IPS DF 6.9 (cell line): ENCODE measurements around the gene MSH2.
A peak's percentile ranks its signal among the peaks of the same experiment; 100 is the strongest.

Experiments used
- DNase-seq: peaks from one replicate; pipeline ENCODE4 v3.0.0-alpha.2; 2013; ENCODE audit warnings: low read depth, low spot score
- H3K27ac ChIP-seq: one replicate; pipeline ENCODE4 v1.5.1; 2013; ENCODE audit warnings: low read length, control low read depth
- H3K27me3 ChIP-seq: 2 replicates; pipeline ENCODE4 v1.6.1; 2013; ENCODE audit warnings: mild to moderate bottlenecking, low read length; ENCODE audit not compliant: control insufficient read depth, insufficient read depth
- H3K36me3 ChIP-seq: 2 replicates; pipeline ENCODE4 v1.6.1; 2013; ENCODE audit warnings: low read length; ENCODE audit not compliant: control insufficient read depth, insufficient read depth
- H3K4me1 ChIP-seq: 2 replicates; pipeline ENCODE4 v1.6.1; 2013; ENCODE audit warnings: low read length; ENCODE audit not compliant: control insufficient read depth, insufficient read depth
- H3K4me3 ChIP-seq: 2 replicates; pipeline ENCODE4 v1.5.1; 2013; ENCODE audit warnings: mild to moderate bottlenecking, low read length
- H3K9me3 ChIP-seq: 2 replicates; pipeline ENCODE4 v1.6.1; 2013; ENCODE audit warnings: low read length, inconsistent platforms; ENCODE audit not compliant: control insufficient read depth, insufficient read depth
- WGBS: extraction: QIAGEN DNeasy Blood & Tissue Kit; methylation state at CpG from one replicate; pipeline ENCODE4 v1.1.7; 2013; ENCODE audit warnings: mixed read lengths, missing lambda C conversion rate; ENCODE audit not compliant: insufficient read length, insufficient coverage; 5-methylcytosine and 5-hydroxymethylcytosine counted together

Gene MSH2

GRCh38 chr2:47379384-47379783 lies 23.6 kb upstream of the MSH2 start:
- WGBS, result 100% methylated on average over 1 of the region's 3 CpGs
- H3K4me3 ChIP-seq, result no peak overlapping the region
- H3K36me3 ChIP-seq, result peaks cover 19% of the 10 kb centered on the region; the same call in 1 of the 2 replicates
- no peaks in the 10 kb centered on the region for H3K27me3 ChIP-seq
- no peak for DNase-seq
- H3K4me1 ChIP-seq, result no peaks in the 10 kb centered on the region
- no peak overlapping the region for H3K27ac ChIP-seq
- H3K9me3 ChIP-seq, result no peaks in the 10 kb centered on the region

- H3K27ac ChIP-seq, result no peak overlapping the region
- H3K36me3 ChIP-seq, result peaks cover 19% of the 10 kb centered on the region; the same call in 1 of the 2 replicates
- WGBS, result no CpG with 5 or more reads among the region's 1 CpG
- H3K27me3 ChIP-seq, result no peaks in the 10 kb centered on the region
- no peaks in the 10 kb centered on the region for H3K4me1 ChIP-seq
- no peak for DNase-seq
- H3K9me3 ChIP-seq, result no peaks in the 10 kb centered on the region
- no peak overlapping the region for H3K4me3 ChIP-seq
Measured at GRCh38 chr2:47381408-47381807, 21.5 kb upstream of the MSH2 start.

- no peak for DNase-seq
- Histone ChIP-seq H3K27ac (no peak overlapping the region), H3K36me3 (peaks cover 8% of the 10 kb centered on the region; the same call in 1 of the 2 replicates), H3K4me1 (no peaks in the 10 kb centered on the region), H3K9me3 (no peaks in the 10 kb centered on the region), H3K4me3 (no peak overlapping the region), H3K27me3 (no peaks in the 10 kb centered on the region)
- no CpG with 5 or more reads among the region's 3 CpGs for WGBS
Measured at GRCh38 chr2:47386551-47386950, 16.4 kb upstream of the MSH2 start.

- H3K36me3 ChIP-seq, result peaks cover 3% of the 10 kb centered on the region; the same call in 1 of the 2 replicates
- H3K4me3 ChIP-seq, result no peak overlapping the region
- WGBS, result no CpG with 5 or more reads among the region's 2 CpGs
- no peak for DNase-seq
- no peaks in the 10 kb centered on the region for H3K9me3 ChIP-seq
- no peaks in the 10 kb centered on the region for H3K27me3 ChIP-seq
- H3K4me1 ChIP-seq, result no peaks in the 10 kb centered on the region
- H3K27ac ChIP-seq, result no peak overlapping the region
Measured at GRCh38 chr2:47388888-47389287, 14.1 kb upstream of the MSH2 start.

GRCh38 chr2:47389692-47390091 lies 13.3 kb upstream of the MSH2 start:
- Histone ChIP-seq H3K27me3 (no peaks in the 10 kb centered on the region), H3K4me1 (no peaks in the 10 kb centered on the region), H3K27ac (no peak overlapping the region), H3K9me3 (no peaks in the 10 kb centered on the region), H3K36me3 (peaks cover 3% of the 10 kb centered on the region; the same call in 1 of the 2 replicates), H3K4me3 (no peak overlapping the region)
- DNase-seq, result no peak
- 100% methylated on average over 1 of the region's 1 CpG for whole genome bisulfite sequencing

- Histone ChIP-seq H3K9me3 (no peaks in the 10 kb centered on the region), H3K27me3 (no peaks in the 10 kb centered on the region), H3K36me3 (no peaks in the 10 kb centered on the region), H3K27ac (peak overlapping the region; percentile 33), H3K4me1 (0 out of 2 replicates have a peak, but pooled peaks cover 2% of the 10 kb centered on the region), H3K4me3 (no peak overlapping the region; the same call in 1 of the 2 replicates)
- no CpG with 5 or more reads among the region's 36 CpGs for WGBS
- DNase-seq, result no peak
Measured at GRCh38 chr2:47401789-47402554, 984 bp upstream of the MSH2 start.

GRCh38 chr2:47402555-47402804 lies 476 bp upstream of the MSH2 start:
- DNase-seq, result no peak

GRCh38 chr2:47403609-47404193 lies 745 bp downstream of the MSH2 start:
- no peak for DNase-seq
- Histone ChIP-seq H3K27ac (no peak overlapping the region), H3K4me3 (peak overlapping the region; percentile 78), H3K4me1 (0 out of 2 replicates have a peak, but pooled peaks cover 2% of the 10 kb centered on the region), H3K36me3 (no peaks in the 10 kb centered on the region), H3K9me3 (no peaks in the 10 kb centered on the region), H3K27me3 (no peaks in the 10 kb centered on the region)
- no CpG with 5 or more reads among the region's 24 CpGs for WGBS

More at GRCh38 chr2:47402555-47402804, 476 bp upstream of the MSH2 start:
- no peaks in the 10 kb centered on the region for H3K27me3 ChIP-seq
- H3K4me1 ChIP-seq, result 0 out of 2 replicates have a peak, but pooled peaks cover 2% of the 10 kb centered on the region
- H3K4me3 ChIP-seq, result no peak overlapping the region; the same call in 1 of the 2 replicates
- H3K9me3 ChIP-seq, result no peaks in the 10 kb centered on the region
- WGBS, result no CpG with 5 or more reads among the region's 8 CpGs
- H3K27ac ChIP-seq, result no peak overlapping the region
- no peaks in the 10 kb centered on the region for H3K36me3 ChIP-seq

GRCh38 chr2:47404356-47404755 lies 1.4 kb downstream of the MSH2 start:
- whole genome bisulfite sequencing, result no CpG with 5 or more reads among the region's 10 CpGs
- H3K27ac ChIP-seq, result no peak overlapping the region
- H3K4me3 ChIP-seq, result peak overlapping the region; percentile 78; the same call in 1 of the 2 replicates

GRCh38 chr2:47405757-47406156 lies 2.8 kb downstream of the MSH2 start:
- WGBS, result no CpG with 5 or more reads among the region's 2 CpGs
- H3K4me1 ChIP-seq, result 0 out of 2 replicates have a peak, but pooled peaks cover 2% of the 10 kb centered on the region
- H3K27me3 ChIP-seq, result no peaks in the 10 kb centered on the region

More at GRCh38 chr2:47404356-47404755, 1.4 kb downstream of the MSH2 start:
- no peaks in the 10 kb centered on the region for H3K36me3 ChIP-seq
- no peaks in the 10 kb centered on the region for H3K27me3 ChIP-seq
- H3K9me3 ChIP-seq, result no peaks in the 10 kb centered on the region
- DNase-seq, result no peak
- H3K4me1 ChIP-seq, result 0 out of 2 replicates have a peak, but pooled peaks cover 2% of the 10 kb centered on the region

More at GRCh38 chr2:47405757-47406156, 2.8 kb downstream of the MSH2 start:
- Histone ChIP-seq H3K4me3 (no peak overlapping the region), H3K36me3 (no peaks in the 10 kb centered on the region), H3K27ac (no peak overlapping the region), H3K9me3 (no peaks in the 10 kb centered on the region)
- DNase-seq, result no peak
